ENCODE data around the gene TTLL10.
"Not testable (repeated sequence)": the region's sequence is repeated elsewhere in the genome, so short reads cannot be mapped to it uniquely, and the experiment has no call there.

DNA sequence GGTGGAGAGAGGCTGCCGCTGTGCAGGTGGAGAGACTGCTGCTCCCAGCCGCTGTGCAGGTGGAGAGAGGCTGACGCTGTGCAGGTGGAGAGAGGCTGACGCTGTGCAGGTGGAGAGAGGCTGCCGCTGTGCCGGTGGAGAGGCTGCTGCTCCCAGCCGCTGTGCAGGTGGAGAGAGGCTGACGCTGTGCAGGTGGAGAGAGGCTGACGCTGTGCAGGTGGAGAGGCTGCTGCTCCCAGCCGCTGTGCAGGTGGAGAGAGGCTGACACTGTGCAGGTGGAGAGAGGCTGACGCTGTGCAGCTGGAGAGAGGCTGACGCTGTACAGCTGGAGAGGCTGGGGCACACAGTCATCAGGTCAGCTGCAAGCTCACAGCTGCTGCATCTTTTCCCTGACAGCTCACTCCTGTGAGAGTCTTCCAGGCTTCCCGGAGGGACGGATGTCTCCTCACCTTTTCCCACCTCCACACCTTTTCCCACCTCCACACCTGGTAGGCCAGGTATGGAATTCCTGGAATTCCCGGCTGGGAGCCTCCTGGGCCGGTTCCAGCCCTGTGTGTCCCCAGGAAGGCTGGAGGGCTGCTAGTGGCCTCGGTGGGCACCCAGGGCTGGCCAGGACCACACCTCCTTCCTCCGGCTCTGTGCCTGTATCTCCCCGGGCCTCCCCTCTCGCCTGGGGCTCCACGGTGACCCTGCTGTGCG is 2.5 kb downstream of the TTLL10 start:
- TF ChIP-seq POLR2AphosphoS5 (IDR thresholded peaks at IDR 0.05; ENCODE audit: low read depth); CTCF (IDR thresholded peaks at IDR 0.05; ENCODE audit: insufficient read depth, low read length); REST (IDR thresholded peaks at IDR 0.05; ENCODE audit: insufficient replicate concordance, low read depth); SPI1 (IDR thresholded peaks at IDR 0.05; ENCODE audit: borderline replicate concordance, low read depth): not testable (repeated sequence)

Data from HL-60 (cell line).